ENCODE measurements around the gene MAST4. TPM values are rescaled to one million over a fixed set of nuclear protein-coding genes. Genes with fewer than 3 reads are reported as not detected.

The MAST4 gene
- total and polyA plus RNA-seq, 2 donors (not counting 1 experiment from before 2014, with no cell fraction given), result 7.0 to 15.2 TPM

DNA sequence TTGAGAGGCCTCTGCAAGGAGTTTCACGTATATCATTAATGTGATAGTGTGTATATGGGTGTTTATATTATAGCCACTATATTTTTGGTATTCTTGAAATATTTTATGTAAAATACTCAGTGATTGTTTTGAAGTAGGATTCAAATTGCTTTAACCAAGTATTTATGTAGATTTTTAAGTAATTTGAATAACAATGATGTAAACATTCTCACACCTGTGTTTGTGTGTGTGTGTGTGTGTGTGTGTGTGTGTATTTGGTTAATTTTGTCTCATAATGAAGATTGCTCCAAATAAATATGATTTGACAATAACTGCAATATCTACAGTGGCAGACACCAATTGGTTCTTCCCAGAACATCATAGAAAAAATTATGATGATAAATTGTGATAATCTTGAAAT, 307.0 kb downstream of the MAST4 start:
- Histone ChIP-seq H3K9me3 (ENCODE audit: control insufficient read depth, insufficient read depth, low read depth, low read length) (no peaks in the 10 kb centered on the region), H3K27ac (ENCODE audit: insufficient read depth, low read length) (no peak overlapping the region), H3K4me1 (ENCODE audit: control insufficient read depth, extremely low read depth, insufficient read depth, low read length) (no peaks in the 10 kb centered on the region), H3K79me2 (ENCODE audit: control insufficient read depth, insufficient read depth, low read length) (no peaks in the 10 kb centered on the region), H3K36me3 (ENCODE audit: control insufficient read depth, insufficient read depth, low read length) (no peaks in the 10 kb centered on the region), H3K27me3 (ENCODE audit: control insufficient read depth, insufficient read depth, low read length) (no peaks in the 10 kb centered on the region), H3K4me2 (ENCODE audit: extremely low read depth, insufficient read depth, low read length) (no peak overlapping the region), H4K20me1 (ENCODE audit: control insufficient read depth, extremely low read depth, insufficient read depth, low read length) (no peaks in the 10 kb centered on the region), H3K4me3 (replicated peaks in 1 of 4; ENCODE audit: control extremely low read depth in 1 of 4, insufficient read depth in 1 of 4, low read depth in 3 of 4, low read length in 4 of 4) (no peak overlapping the region), H2AFZ (ENCODE audit: low read length) (no peak overlapping the region), H3K9ac (ENCODE audit: insufficient read depth, low read length) (no peak overlapping the region)
- TF ChIP-seq, protein P1, sequence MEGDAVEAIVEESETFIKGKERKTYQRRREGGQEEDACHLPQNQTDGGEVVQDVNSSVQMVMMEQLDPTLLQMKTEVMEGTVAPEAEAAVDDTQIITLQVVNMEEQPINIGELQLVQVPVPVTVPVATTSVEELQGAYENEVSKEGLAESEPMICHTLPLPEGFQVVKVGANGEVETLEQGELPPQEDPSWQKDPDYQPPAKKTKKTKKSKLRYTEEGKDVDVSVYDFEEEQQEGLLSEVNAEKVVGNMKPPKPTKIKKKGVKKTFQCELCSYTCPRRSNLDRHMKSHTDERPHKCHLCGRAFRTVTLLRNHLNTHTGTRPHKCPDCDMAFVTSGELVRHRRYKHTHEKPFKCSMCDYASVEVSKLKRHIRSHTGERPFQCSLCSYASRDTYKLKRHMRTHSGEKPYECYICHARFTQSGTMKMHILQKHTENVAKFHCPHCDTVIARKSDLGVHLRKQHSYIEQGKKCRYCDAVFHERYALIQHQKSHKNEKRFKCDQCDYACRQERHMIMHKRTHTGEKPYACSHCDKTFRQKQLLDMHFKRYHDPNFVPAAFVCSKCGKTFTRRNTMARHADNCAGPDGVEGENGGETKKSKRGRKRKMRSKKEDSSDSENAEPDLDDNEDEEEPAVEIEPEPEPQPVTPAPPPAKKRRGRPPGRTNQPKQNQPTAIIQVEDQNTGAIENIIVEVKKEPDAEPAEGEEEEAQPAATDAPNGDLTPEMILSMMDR (conservative IDR thresholded peaks at IDR 0.05 in 1 of 2, IDR thresholded peaks at IDR 0.05 in 1 of 2; ENCODE audit: low read depth in 1 of 2, low read length in 2 of 2), result no peak
- TF ChIP-seq EZH2 (IDR thresholded peaks at IDR 0.05; ENCODE audit: low read length, missing control alignments), result no peak
- DNase-seq (ENCODE audit: low read depth in 2 of 2), result no peak

- Histone ChIP-seq H3K79me2 (ENCODE audit: control insufficient read depth, insufficient read depth, low read length) (no peaks in the 10 kb centered on the region), H4K20me1 (ENCODE audit: control insufficient read depth, extremely low read depth, insufficient read depth, low read length) (no peaks in the 10 kb centered on the region), H3K27me3 (ENCODE audit: control insufficient read depth, insufficient read depth, low read length) (no peaks in the 10 kb centered on the region), H3K36me3 (ENCODE audit: control insufficient read depth, insufficient read depth, low read length) (no peaks in the 10 kb centered on the region), H3K4me3 (replicated peaks in 1 of 4; ENCODE audit: control extremely low read depth in 1 of 4, insufficient read depth in 1 of 4, low read depth in 3 of 4, low read length in 4 of 4) (no peak overlapping the region), H2AFZ (ENCODE audit: low read length) (no peak overlapping the region), H3K4me1 (ENCODE audit: control insufficient read depth, extremely low read depth, insufficient read depth, low read length) (no peaks in the 10 kb centered on the region), H3K9ac (ENCODE audit: insufficient read depth, low read length) (no peak overlapping the region), H3K27ac (ENCODE audit: insufficient read depth, low read length) (no peak overlapping the region), H3K4me2 (ENCODE audit: extremely low read depth, insufficient read depth, low read length) (no peak overlapping the region), H3K9me3 (ENCODE audit: control insufficient read depth, insufficient read depth, low read depth, low read length) (no peaks in the 10 kb centered on the region)
- no peak for DNase-seq (ENCODE audit: low read depth in 2 of 2)
- TF ChIP-seq, protein P1 (conservative IDR thresholded peaks at IDR 0.05 in 1 of 2, IDR thresholded peaks at IDR 0.05 in 1 of 2; ENCODE audit: low read depth in 1 of 2, low read length in 2 of 2), result no peak
These were observed 307.5 kb downstream of the MAST4 start for GRCh38 chr5:66903709-66904108.

- no peak overlapping the region for H3K4me3 ChIP-seq (replicated peaks in 1 of 4; ENCODE audit: control extremely low read depth in 1 of 4, insufficient read depth in 1 of 4, low read depth in 3 of 4, low read length in 4 of 4)
- no peak overlapping the region for H3K9ac ChIP-seq (ENCODE audit: insufficient read depth, low read length)
- H3K4me2 ChIP-seq (ENCODE audit: extremely low read depth, insufficient read depth, low read length), result no peak overlapping the region
- H3K4me1 ChIP-seq (ENCODE audit: control insufficient read depth, extremely low read depth, insufficient read depth, low read length), result no peaks in the 10 kb centered on the region
- no peaks in the 10 kb centered on the region for H3K79me2 ChIP-seq (ENCODE audit: control insufficient read depth, insufficient read depth, low read length)
- H3K27me3 ChIP-seq (ENCODE audit: control insufficient read depth, insufficient read depth, low read length), result no peaks in the 10 kb centered on the region
- no peaks in the 10 kb centered on the region for H3K9me3 ChIP-seq (ENCODE audit: control insufficient read depth, insufficient read depth, low read depth, low read length)
- no peak overlapping the region for H2AFZ ChIP-seq (ENCODE audit: low read length)
- DNase-seq (ENCODE audit: low read depth in 2 of 2), result no peak
- H3K27ac ChIP-seq (ENCODE audit: insufficient read depth, low read length), result no peak overlapping the region
- no peak for TF ChIP-seq EZH2 (IDR thresholded peaks at IDR 0.05; ENCODE audit: low read length, missing control alignments)
- TF ChIP-seq, protein P1 (conservative IDR thresholded peaks at IDR 0.05 in 1 of 2, IDR thresholded peaks at IDR 0.05 in 1 of 2; ENCODE audit: low read depth in 1 of 2, low read length in 2 of 2), result no peak
- H4K20me1 ChIP-seq (ENCODE audit: control insufficient read depth, extremely low read depth, insufficient read depth, low read length), result no peaks in the 10 kb centered on the region
- no peaks in the 10 kb centered on the region for H3K36me3 ChIP-seq (ENCODE audit: control insufficient read depth, insufficient read depth, low read length)
These were observed 308.0 kb downstream of the MAST4 start for GRCh38 chr5:66904189-66904588.

Data from fibroblast of lung (primary cell).